GM23338 (cell line): ENCODE data around the gene USP51. TPM values are rescaled to one million over a fixed set of nuclear protein-coding genes. Genes with fewer than 3 reads are reported as not detected.
A peak's percentile ranks its signal among the peaks of the same experiment; 100 is the strongest.
"Not testable (repeated sequence)": the region's sequence is repeated elsewhere in the genome, so short reads cannot be mapped to it uniquely, and the experiment has no call there.

Experiments used
- ATAC-seq: fragments of 200-7000 bp; cut with Tn5 transposase; 3 replicates; pipeline ENCODE4 v1.9.1; 2020
- DNase-seq: peaks from one replicate; pipeline ENCODE4 v3.0.0-alpha.2; 2015; ENCODE audit warnings: low spot score
- H2AFZ ChIP-seq: fragments of 200-600 bp; sonication (generic); 2 replicates; pipeline ENCODE4 v1.8.0; 2016; ENCODE audit warnings: antibody characterized with exemption, mild to moderate bottlenecking, moderate library complexity
- H3F3A ChIP-seq: fragments of 200-600 bp; sonication (generic); replicated peaks from 2 replicates; pipeline ENCODE4 v1.8.0; 2017; ENCODE audit warnings: antibody characterized with exemption, mixed run types, low read depth
- H3K27ac ChIP-seq: fragments of 200-600 bp; sonication (generic); 2 replicates; pipeline ENCODE4 v1.6.1; 2016; ENCODE audit warnings: low read depth
- H3K27me3 ChIP-seq: fragments of 200-600 bp; sonication (generic); 2 replicates; pipeline ENCODE4 v1.8.0; 2016; ENCODE audit warnings: mild to moderate bottlenecking, mixed run types, moderate library complexity; ENCODE audit not compliant: insufficient read depth
- H3K36me3 ChIP-seq: fragments of 200-600 bp; sonication (generic); 2 replicates; pipeline ENCODE4 v1.8.0; 2016; ENCODE audit warnings: mild to moderate bottlenecking; ENCODE audit not compliant: insufficient read depth
- H3K4me1 ChIP-seq: fragments of 200-600 bp; sonication (generic); 2 replicates; pipeline ENCODE4 v1.8.0; 2016; ENCODE audit warnings: mild to moderate bottlenecking, moderate library complexity; ENCODE audit not compliant: insufficient read depth
- H3K4me2 ChIP-seq: fragments of 200-600 bp; sonication (generic); 2 replicates; pipeline ENCODE4 v1.7.1; 2017; ENCODE audit warnings: mixed run types
- H3K4me3 ChIP-seq: fragments of 200-600 bp; sonication (generic); 2 replicates; pipeline ENCODE4 v1.6.1; 2016; ENCODE audit warnings: mixed run types
- H3K79me2 ChIP-seq: fragments of 200-600 bp; sonication (generic); replicated peaks from 2 replicates; pipeline ENCODE4 v1.8.0; 2017; ENCODE audit warnings: mild to moderate bottlenecking; ENCODE audit not compliant: insufficient read depth
- H3K9me2 ChIP-seq: fragments of 200-600 bp; sonication (generic); 2 replicates; pipeline ENCODE4 v1.8.0; 2017; ENCODE audit not compliant: insufficient read depth
- H4K20me1 ChIP-seq: fragments of 200-600 bp; sonication (generic); replicated peaks from 2 replicates; pipeline ENCODE4 v1.8.0; 2017; ENCODE audit warnings: mild to moderate bottlenecking; ENCODE audit not compliant: insufficient read depth
- H3K27ac Mint-ChIP-seq: 2 replicates; pipeline ENCODE4 v1.8.0; 2020; ENCODE audit warnings: inconsistent platforms, mild to moderate bottlenecking, moderate library complexity, mixed read lengths
- H3K27me3 Mint-ChIP-seq: 3 replicates; pipeline ENCODE4 v1.8.0; 2022; ENCODE audit warnings: low read depth, mild to moderate bottlenecking, moderate library complexity, mixed read lengths, inconsistent platforms; ENCODE audit not compliant: insufficient read depth, poor library complexity
- H3K36me3 Mint-ChIP-seq: 3 replicates; pipeline ENCODE4 v1.8.0; 2021; ENCODE audit warnings: low read depth, mild to moderate bottlenecking, inconsistent platforms, moderate library complexity, mixed read lengths
- H3K4me1 Mint-ChIP-seq: 3 replicates; pipeline ENCODE4 v1.8.0; 2020; ENCODE audit warnings: mild to moderate bottlenecking, inconsistent platforms, mixed read lengths
- H3K4me3 Mint-ChIP-seq: 3 replicates; pipeline ENCODE4 v1.8.0; 2021; ENCODE audit warnings: moderate library complexity, mild to moderate bottlenecking, inconsistent platforms, mixed read lengths
- H3K9me3 Mint-ChIP-seq: 3 replicates; pipeline ENCODE4 v1.8.0; 2020; ENCODE audit warnings: moderate library complexity, mild to moderate bottlenecking, inconsistent platforms, mixed read lengths
- EZH2 ChIP-seq: fragments of 200-600 bp; sonication (generic); IDR thresholded peaks from one replicate; pipeline ENCODE4 v1.8.0; 2017; ENCODE audit warnings: antibody characterized with exemption, mild to moderate bottlenecking, low read depth; ENCODE audit not compliant: unreplicated experiment
- NANOG ChIP-seq: IDR thresholded peaks from 2 replicates; pipeline ENCODE4 v1.6.1; 2016; ENCODE audit warnings: antibody characterized with exemption, borderline replicate concordance
- POLR2AphosphoS5 ChIP-seq: IDR thresholded peaks from 2 replicates; pipeline ENCODE4 v1.6.1; 2016; ENCODE audit warnings: antibody characterized with exemption, low read depth
- STAT1 ChIP-seq: IDR thresholded peaks from one replicate; pipeline ENCODE4 v1.6.1; 2016; ENCODE audit warnings: antibody characterized with exemption; ENCODE audit not compliant: unreplicated experiment
- ZNF331 ChIP-seq: fragments of 250-450 bp; sonication (Bioruptor Pico); IDR thresholded peaks from 2 replicates; pipeline ENCODE4 v1.5.0; 2020; ENCODE audit warnings: low read depth, mild to moderate bottlenecking, moderate library complexity
- ZNF462 ChIP-seq: fragments of 250-450 bp; sonication (Bioruptor Pico); IDR thresholded peaks from 2 replicates; pipeline ENCODE4 v1.5.0; 2020; ENCODE audit warnings: mild to moderate bottlenecking, moderate library complexity
- polyA plus RNA-seq: library from polyadenylated mRNA; unstranded; fragments of >200 nt; fragmentation: Nextera tagmentation; extraction: Ambion mirVana; gene quantifications from 2 replicates; pipeline ENCODE4 v1.2.1, GENCODE V29; 2016
- total RNA-seq: library from RNA; depleted of rRNA; stranded (reverse); fragments of >200 nt; shearing (Covaris generic); gene quantifications from 2 replicates; pipeline ENCODE4 v1.2.3, GENCODE V29; 2014

USP51 gene
- total and polyA plus RNA-seq, 2 experiments from 2014 or later: 3.5 to 5.5 TPM

- H3K4me2 ChIP-seq: no peak overlapping the region
- DNase-seq: peak; percentile 3
- H3K4me3 ChIP-seq: no peak overlapping the region
- no peaks in the 10 kb centered on the region for H3K79me2 ChIP-seq
- H3K4me3 Mint-ChIP-seq: no peak overlapping the region
- peaks cover 4% of the 10 kb centered on the region for H3K27me3 Mint-ChIP-seq
- H3K36me3 Mint-ChIP-seq: no peaks in the 10 kb centered on the region
- no peaks in the 10 kb centered on the region for H3K9me2 ChIP-seq
- TF ChIP-seq ZNF462 (CRISPR knock-in tag) (no peak), NANOG (no peak), POLR2AphosphoS5 (no peak), ZNF331 (CRISPR knock-in tag) (no peak), EZH2 (no peak)
- peaks cover 2% of the 10 kb centered on the region; the same call in 1 of the 2 replicates for H3K4me1 ChIP-seq
- no peak overlapping the region for H3K27ac ChIP-seq
- H3K27ac Mint-ChIP-seq: no peak overlapping the region
- H3K9me3 Mint-ChIP-seq: no peaks in the 10 kb centered on the region
- H2AFZ ChIP-seq: peak overlapping the region; percentile 59; the same call in 1 of the 2 replicates
- H3K27me3 ChIP-seq: no peaks in the 10 kb centered on the region
- no peaks in the 10 kb centered on the region for H3K36me3 ChIP-seq
- H3K4me1 Mint-ChIP-seq: peaks cover 4% of the 10 kb centered on the region; the same call in 1 of the 3 replicates
- no peaks in the 10 kb centered on the region for H4K20me1 ChIP-seq
- H3F3A ChIP-seq: no peaks in the 10 kb centered on the region
- ATAC-seq: no peak
Observed at GRCh38 chrX:55522596-55523276, 33.1 kb upstream of the USP51 start.

GRCh38 chrX:55521687-55522086, 32.0 kb upstream of the USP51 start:
- Histone ChIP-seq H3K4me2 (no peak overlapping the region), H3K36me3 (no peaks in the 10 kb centered on the region), H3K79me2 (no peaks in the 10 kb centered on the region), H3F3A (no peaks in the 10 kb centered on the region), H3K27ac (no peak overlapping the region), H3K9me2 (no peaks in the 10 kb centered on the region), H3K4me3 (no peak overlapping the region), H2AFZ (no peak overlapping the region), H4K20me1 (no peaks in the 10 kb centered on the region), H3K27me3 (no peaks in the 10 kb centered on the region), H3K4me1 (peaks cover 2% of the 10 kb centered on the region; the same call in 1 of the 2 replicates)
- DNase-seq (no peak), ATAC-seq (no peak)
- TF ChIP-seq STAT1: no peak
- Mint-ChIP-seq H3K9me3 (no peaks in the 10 kb centered on the region), H3K36me3 (no peaks in the 10 kb centered on the region), H3K27ac (no peak overlapping the region), H3K4me3 (no peak overlapping the region), H3K4me1 (peaks cover 4% of the 10 kb centered on the region; the same call in 1 of the 3 replicates), H3K27me3 (peaks cover 4% of the 10 kb centered on the region)

- H3K4me3 ChIP-seq, H3K36me3 Mint-ChIP-seq, H3K27ac ChIP-seq, H3F3A ChIP-seq, DNase-seq, H3K4me1 ChIP-seq, H3K27me3 Mint-ChIP-seq, H3K27me3 ChIP-seq, H3K4me3 Mint-ChIP-seq, H2AFZ ChIP-seq, H3K79me2 ChIP-seq, H3K36me3 ChIP-seq, H3K9me2 ChIP-seq, H3K4me1 Mint-ChIP-seq, H4K20me1 ChIP-seq, H3K9me3 Mint-ChIP-seq, H3K4me2 ChIP-seq, H3K27ac Mint-ChIP-seq: not testable (repeated sequence)
- ATAC-seq: peak; percentile 95
Observed at GRCh38 chrX:55516794-55517481, 27.3 kb upstream of the USP51 start.
